NOMO-1 (cell line): Measurements from ENCODE around the gene ABL1.
"Not testable (repeated sequence)": the region's sequence is repeated elsewhere in the genome, so short reads cannot be mapped to it uniquely, and the experiment has no call there.

Experiments
- DNase-seq, 2 experiments: peaks; one replicate each; lab custom pipeline; 2025; ENCODE audit not compliant: unreplicated experiment in 2 of 2; lab: John Stamatoyannopoulos, UW

Gene ABL1

DNA sequence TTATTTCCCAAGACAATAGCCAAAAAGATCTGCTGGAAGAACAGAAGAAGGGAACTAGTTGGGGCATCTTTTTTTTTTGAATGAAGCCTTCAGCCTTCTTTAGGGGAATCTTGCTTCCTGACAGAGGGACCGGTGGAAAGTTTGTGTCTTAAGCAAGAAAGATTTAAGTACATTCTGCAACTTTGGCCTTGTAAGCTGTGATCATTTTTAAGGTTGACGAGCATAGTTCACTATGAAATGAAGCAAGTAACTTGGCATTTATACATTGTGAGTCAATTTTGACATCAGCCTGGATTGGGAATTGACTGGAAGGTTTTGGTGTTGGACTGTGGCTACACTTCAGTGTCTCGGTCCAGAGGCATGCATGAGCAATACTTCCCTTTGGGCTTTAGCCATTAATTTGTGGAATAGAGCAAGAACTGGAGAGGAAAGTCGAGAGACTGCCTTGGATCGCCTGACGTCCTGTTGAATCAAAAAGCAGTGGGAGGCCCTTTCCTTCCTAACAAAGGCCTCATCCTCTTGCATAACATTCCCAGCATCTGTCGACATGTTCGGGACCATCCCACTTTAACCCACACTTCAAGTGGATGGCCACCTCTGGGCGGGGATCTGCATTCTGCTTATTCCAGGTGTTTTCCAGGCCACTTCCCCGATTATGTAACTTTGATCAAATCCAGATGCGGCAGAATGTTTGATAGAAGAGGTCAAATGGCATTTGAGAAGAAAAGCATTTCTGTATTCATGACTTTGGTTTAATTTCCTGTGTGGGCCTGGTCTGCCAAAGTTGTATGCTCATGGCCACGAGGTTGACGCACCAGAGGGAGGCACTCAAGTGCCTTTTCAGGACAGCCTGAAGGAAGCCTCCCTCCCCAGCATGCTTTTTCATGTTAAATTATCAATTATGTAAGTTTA lies 12.5 kb downstream of the ABL1 start:
- no peak for DNase-seq

DNA sequence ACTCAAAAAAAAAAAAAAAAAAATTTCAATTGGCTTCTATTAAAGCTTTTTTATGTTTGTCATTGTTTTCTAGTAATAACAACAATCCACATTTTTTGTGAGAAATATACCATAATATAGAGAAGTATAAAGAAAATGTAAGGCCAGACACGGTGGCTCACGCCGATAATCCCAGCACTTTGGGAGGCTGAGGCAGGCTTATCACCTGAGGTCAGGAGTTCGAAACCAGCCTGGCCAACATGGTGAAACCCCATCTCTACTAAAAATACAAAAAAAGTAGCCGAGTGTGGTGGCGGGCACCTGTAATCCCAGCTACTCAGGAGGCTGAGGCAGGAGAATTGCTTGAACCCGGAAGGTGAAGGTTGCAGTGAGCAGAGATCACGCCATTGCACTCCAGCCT lies 13.5 kb downstream of the ABL1 start:
- DNase-seq: not testable (repeated sequence)

DNA sequence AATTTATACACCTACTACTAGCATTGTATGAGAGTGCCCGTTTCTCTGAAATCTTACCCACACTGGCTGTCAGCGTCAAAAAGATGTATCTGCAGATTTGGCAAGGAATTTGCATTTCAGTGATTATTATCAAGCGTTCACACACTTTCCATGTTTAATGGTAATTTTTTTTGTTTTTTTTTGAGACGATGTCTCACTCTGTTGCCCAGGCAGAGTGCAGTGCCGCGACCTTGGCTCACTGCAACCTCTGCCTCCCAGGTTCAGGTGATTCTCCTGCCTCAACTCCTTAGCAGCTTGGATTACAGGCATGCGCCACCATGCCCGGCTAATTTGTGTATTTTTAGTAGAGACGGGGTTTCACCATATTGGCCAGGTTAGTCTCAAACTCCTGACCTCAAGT lies 14.3 kb downstream of the ABL1 start:
- no peak for DNase-seq

DNA sequence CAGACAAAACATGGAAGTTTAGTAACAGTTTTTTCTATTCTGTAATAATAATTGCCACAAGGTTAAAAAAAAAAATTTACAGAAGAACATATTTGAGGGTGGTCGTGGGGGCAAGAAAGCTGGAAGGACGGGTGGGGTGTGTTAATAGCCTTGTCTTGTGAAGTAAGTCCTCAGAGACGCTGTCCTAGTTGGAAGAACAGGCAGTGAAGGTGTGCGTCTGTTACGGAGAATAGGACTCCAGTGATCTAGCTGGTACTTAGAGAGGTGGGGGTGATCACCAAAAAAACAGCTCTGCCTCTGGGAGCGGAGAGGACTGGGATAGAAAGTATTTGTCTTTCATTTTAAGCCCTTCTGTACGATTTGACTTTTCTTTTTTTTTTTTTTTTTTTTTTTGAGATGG lies 17.7 kb downstream of the ABL1 start:
- DNase-seq: no peak

DNA sequence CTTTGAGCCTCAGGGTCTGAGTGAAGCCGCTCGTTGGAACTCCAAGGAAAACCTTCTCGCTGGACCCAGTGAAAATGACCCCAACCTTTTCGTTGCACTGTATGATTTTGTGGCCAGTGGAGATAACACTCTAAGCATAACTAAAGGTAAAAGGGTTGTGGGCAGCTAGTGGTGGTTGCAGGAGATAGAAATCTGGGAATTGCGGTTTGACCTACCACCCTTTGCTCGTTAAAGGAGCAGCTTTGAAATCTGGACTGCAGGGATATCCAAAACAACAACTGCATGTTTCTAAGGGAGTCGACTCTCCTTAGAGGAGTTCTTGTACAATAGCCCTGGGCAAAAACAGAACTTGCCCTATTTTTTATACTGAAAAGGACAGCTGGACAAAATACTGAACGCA lies 19.0 kb downstream of the ABL1 start:
- no peak for DNase-seq

DNA sequence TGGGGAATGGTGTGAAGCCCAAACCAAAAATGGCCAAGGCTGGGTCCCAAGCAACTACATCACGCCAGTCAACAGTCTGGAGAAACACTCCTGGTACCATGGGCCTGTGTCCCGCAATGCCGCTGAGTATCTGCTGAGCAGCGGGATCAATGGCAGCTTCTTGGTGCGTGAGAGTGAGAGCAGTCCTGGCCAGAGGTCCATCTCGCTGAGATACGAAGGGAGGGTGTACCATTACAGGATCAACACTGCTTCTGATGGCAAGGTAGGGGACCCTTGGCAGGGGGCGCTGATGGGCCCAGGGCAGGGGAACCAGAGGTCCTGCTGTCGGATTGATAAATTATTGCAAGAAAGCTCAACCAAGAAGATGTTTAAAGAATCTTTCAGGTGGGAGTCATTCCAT lies 19.8 kb downstream of the ABL1 start:
- no peak for DNase-seq

DNA sequence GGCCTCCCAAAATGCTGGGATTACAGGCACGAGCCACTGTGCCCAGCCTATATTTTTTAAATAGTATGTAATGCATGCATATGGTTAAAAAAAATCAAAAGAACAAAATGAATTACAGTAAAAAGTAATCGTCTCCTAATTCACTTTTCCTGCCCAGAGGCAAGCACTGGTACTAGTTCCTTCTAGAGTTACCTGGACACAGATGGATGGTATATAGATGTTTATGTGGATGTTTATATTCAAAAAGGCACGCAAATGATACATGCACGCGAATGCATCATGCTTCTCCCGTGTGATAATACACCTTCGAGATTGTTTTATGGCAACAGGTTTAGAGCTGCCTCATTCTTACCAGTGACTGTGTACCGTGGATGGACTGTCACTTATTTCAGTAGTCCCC lies 21.4 kb downstream of the ABL1 start:
- no peak for DNase-seq

DNA sequence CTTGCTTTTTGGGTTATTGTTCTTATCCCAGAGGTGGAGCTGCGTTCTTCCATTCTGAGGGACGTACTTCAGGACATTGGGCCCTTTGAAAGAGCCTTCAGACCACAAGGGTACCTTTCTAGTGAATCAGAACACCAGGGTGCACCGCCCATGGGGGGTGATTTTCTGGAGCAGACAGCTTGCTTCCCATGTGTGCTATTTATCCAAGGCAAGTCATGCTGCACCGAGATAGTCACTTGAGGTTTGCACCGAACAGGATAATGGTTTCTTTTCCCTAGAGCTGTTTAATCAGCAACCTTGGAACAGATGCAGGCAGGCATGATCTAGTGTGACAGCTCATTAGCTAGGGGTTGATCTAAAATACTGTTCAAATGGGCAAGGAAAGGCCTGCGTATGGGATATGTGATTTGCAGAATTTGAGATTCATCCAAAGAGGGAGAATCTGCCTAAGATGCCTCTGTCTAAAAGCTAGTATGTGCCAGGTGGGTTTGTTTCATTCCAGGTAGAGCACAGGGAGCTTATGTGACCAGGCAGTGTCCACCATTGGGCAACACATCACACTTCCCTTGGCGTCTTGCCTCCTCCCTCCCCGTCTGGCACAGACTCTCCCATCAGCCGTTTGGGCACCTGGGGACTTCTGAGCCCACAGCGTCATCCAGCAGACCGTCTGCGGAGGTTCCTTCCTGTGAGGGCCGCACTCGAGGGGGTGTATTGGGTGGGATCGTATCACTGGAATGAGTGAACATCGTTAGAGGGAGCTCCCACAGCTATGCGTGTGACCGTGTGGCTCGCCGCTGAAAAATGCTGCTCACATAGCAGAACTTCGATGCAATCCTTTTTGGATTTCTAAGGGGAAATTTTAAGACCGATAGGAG lies 23.0 kb downstream of the ABL1 start:
- DNase-seq: no peak

DNA sequence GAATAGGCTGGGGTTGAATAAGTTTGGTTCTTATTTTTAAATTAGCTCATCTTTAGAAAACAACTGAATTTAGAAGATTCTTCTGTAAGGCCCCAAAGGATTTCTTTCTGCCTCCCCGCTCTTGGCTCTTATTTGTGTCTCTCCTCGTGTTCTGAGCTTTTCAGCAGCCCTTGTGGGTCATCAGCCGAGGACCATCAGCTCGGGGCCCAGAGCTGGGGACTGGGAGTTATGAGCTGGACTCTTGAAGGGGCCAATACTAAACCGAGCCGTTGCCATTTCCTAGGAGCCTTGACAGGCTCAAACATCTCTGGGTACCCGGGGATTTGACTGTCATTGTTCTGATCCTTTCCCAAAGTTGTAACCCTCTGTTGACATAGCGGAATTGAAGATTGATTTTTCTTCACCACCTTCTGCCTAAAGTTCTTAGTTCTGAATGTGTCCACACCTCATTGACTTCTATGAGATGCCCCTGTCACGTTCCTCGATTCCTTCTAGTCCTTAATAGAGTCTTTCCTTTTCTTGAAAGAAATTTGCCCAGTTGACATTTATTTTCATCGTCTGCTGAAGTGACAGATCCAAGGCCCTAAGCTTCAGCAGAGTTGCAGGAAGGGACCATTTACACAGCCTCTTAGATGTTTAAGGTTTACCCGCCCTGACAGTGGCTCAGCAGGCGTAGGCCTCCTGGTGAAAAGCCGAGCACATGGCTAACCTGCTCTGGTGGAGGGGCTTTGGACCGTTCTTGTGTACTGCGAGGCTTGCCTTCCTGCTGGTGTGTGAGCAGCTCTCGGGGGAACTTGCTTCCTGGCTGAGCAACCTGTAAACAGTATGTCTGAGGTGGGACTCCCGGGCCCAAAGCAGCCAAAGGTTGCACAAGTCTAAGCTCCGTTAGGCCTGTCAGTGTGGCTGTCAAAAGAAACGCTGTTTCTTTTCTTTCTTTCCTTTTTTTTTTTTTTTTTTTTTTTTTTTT lies 24.0 kb downstream of the ABL1 start:
- DNase-seq: no peak

DNA sequence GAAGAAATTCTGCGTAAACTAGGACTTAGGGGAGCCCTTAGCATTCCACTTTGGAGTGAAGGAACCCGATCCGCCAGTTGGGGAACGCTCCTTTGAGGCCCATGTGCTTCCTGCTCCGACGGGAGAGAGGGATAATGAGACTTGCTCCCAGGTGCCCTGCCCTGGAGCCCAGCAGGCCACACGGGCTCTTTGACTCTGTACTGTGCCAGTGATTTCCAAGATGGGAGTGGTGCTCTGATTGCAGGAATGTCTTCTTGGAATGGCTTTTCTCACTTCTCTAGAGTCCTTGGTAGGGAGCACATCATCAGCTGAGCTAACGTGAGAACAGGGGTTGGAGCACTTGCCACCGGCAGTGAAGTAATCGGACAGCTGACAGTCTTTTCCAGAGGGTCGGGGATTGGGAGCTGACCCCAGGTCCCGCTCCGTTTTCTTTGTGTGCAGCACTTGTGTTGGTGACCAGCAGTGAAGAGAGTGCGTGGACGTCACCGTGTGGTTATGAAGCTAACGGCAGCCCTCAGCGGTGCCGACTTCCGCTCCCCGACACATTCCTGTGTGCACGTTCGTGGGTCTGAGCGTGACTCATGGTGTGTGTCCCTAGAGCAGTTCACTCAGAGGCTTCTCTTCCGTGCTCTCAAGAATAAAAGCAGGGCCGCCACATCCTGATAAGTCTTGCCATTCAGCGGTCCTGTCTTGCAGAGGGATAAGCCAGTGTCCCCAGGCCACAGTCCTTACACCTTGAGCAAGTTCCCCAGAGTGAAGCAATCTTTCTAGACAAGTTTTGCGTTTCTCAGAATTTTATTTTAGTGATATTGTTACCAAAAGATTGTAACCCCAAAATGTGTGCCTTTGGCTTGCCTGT lies 25.6 kb downstream of the ABL1 start:
- DNase-seq: no peak

DNA sequence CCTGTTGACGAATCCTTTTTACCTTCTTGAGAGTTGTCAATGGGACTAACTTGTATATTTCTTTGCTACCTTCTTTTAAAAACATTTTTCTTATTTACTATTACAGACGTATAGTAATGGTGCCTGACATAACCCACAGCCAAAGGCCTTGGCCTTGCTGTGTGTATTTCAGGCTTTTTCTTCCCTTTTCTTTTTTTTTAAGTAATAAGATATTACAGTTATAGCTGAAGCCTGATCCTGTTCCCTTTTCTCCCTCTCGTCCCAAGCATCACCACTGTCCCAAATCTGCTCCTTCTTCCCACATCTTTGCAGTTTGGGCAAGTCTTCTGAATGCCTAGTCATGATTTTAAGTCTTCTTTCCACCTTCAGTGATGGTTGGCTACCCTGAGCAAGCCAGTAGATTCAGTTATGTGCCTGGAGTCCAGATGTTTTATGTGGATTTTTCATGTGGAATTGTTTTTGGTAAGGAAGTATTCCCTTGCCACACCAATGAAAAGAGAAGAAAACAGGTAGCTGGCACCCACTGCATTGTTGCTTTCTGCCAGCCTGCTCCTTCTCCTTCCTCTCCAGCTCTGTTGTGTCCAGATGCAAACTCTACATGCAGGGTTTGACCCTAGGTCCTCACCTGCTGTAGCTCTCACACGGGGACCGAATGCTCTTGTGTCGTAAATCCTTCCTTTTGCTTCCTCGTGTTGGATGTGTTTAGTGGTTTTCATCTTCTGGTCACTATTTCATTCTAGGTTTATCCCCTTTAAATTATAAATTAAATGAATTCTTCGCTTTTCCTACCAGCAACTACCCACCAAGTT lies 26.5 kb downstream of the ABL1 start:
- no peak for DNase-seq

DNA sequence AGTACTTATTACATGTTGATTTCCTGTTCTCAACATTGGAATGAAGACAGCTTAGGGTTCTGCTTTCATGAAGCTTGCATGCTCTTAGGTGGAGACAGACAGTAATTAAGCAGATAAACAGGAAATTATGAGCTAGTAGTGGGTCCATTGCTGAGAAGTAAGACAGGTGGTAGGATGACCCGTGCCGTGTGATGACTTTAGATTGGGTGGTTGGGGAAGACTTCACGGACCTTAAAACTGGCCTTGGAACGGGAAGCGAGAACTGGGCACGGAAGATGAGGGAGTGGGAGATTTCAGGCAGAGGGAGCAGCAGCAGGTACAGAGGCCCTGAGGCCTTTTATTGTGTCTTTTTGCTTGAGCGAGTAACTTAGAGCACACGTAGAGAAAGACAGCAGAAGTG lies 27.2 kb downstream of the ABL1 start:
- DNase-seq: no peak

DNA sequence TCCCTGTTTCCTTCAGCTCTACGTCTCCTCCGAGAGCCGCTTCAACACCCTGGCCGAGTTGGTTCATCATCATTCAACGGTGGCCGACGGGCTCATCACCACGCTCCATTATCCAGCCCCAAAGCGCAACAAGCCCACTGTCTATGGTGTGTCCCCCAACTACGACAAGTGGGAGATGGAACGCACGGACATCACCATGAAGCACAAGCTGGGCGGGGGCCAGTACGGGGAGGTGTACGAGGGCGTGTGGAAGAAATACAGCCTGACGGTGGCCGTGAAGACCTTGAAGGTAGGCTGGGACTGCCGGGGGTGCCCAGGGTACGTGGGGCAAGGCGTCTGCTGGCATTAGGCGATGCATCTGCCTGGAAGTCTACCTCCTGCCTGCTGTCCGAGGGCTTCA lies 27.7 kb downstream of the ABL1 start:
- DNase-seq: no peak

DNA sequence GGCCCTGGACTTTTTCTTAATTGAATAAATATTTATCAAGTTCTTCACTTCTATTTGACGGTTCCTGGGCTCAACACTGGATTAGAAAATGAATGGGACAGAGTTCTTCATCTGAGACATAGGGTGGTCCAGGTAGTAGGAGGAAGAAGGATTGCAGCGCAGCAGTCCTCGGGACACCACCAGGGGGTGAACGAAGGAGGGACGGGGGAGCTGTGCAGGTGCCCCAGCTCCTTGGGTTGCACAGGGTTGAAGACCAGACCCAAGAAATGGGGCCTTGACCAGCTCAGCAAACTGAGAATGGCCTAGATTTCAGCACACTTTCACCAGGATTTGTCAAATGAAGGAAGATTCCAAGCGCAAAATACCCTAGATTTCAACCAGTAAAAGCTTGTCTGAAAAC lies 29.5 kb downstream of the ABL1 start:
- DNase-seq: no peak

DNA sequence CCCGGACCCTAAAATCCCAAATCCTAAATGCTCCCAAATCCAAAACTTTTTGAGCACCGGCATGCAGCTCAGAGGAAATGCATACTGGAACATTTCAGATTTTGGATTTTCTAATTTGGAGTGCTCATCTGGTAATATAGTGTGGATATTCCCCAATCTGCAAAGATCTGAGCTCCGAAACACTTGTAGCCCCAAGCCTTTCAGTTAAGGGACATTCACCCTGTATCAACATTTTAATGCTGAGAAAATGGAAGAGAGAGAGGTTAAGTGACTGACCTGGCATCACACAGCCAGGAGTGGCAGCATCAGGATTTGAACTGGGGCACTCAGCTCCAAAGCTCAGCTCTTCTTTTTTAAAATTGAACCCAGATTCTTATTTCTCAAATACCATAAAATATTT lies 30.9 kb downstream of the ABL1 start:
- no peak for DNase-seq

DNA sequence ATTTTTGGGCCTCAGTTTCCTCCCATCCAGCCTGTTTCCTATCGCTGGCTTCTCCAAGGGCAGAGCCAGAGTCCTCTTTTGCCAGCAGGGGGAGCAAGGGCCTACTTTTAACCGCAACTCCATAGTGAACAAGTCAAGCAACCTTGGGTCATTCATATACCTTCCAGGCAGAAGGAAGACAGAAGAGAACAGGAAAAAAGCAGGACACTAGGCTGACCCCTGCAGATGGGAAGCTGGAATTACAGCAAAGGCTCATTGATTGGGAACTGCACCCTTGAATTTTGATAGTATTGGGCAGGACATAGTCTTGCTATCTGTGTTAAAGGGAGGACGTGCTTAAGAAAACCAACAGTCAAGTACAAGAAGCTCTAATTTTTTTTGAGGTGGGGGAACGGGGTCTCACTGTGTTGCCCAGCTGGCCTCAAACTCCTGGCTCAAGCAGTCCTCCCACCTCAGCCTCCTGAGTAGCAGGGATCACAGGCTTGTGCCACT lies 31.5 kb downstream of the ABL1 start:
- DNase-seq: peak; percentile 35 to 52

DNA sequence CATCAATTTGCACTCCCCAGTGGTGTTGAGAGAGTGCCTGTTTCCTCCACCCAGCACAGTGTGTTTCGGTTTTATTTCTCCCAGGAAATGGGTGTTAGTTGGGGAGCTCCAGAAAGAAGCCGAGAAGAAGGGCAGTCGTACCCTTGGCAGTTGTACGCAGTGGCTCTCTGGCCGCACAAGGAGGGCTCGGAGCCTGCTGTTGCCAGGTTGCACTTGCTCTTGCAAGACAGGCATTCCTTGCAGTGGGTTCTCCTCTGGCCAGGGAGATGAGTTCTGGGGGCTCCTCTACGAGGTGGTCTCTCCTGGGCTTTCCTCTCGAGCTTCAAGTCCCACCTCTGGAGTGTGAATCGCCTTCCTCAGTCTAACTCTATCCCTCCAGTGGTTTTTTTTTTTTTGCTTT lies 32.5 kb downstream of the ABL1 start:
- DNase-seq: no peak

DNA sequence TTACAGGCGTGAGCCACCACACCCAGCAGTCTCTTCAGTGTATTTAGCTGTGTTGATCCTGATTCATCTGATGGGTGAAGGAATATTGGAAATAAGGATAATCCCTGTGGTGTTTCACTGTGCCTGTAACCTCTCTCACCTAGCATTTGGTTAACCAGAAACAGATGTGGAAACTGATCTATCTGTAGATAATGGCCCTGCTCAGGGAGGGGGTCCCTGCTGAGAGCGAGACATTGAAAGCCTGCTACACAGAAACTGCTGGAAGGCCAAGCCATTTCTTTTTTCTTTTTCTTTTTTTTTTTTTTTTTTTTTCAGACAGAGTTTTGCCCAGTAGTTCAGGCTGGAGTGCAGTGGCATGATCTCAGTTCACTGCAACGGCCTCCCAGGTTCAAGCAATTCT lies 33.2 kb downstream of the ABL1 start:
- DNase-seq: no peak

DNA sequence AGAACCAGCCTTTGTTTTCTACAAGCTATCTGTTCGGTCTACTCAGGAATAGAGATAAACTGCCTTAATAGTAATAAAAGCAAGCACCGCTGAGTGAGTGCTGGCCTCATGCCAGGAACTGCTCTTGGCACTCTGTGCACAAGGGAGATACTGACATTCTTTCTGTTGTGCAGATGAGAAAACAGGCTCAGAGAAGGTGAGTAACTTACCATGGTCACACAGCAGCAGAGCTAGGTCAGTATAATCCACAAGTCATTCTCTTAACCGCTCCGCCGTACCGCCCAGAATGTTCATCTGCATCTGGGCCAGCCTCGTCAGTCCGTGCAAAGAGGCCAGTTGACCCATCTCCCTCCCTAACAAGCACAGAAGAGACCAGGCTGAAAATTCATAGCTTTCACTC lies 34.2 kb downstream of the ABL1 start:
- DNase-seq: no peak
